Loucy (cell line): ENCODE measurements around the gene ELMO1.

Source experiments
- EZH2phosphoT487 ChIP-seq: fragments of 200-600 bp; IDR thresholded peaks from 2 replicates; pipeline ENCODE4 v1.6.1; 2018; ENCODE audit warnings: antibody characterized with exemption, mild to moderate bottlenecking, moderate library complexity, borderline replicate concordance
- TF ChIP-seq, protein P1 (sequence below): fragments of 200-600 bp; sonication (generic); conservative IDR thresholded peaks from 2 replicates; pipeline ENCODE4 v1.5.1; 2014; ENCODE audit warnings: mild to moderate bottlenecking, antibody characterized with exemption, low read length

DNA sequence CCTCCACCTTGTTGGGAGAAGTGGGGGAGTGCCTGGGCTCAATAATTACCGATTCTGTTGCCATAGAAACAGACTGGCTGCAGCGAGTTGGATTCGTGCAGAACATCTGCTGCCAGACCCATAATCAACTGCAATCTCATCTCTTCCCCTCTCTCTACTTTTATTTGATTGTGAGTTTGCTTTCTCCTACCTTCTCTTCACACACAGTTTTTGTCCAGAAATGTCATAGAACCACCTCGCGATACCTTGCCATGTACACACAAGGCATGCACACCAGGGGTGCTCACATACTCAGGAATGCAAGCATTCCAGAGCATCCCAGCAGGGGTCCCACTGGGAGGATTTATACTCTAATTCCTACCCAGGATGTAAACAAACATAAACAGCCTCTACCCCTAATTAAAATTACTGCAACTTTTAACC is 462.1 kb downstream of the ELMO1 start:
- TF ChIP-seq, protein P1, sequence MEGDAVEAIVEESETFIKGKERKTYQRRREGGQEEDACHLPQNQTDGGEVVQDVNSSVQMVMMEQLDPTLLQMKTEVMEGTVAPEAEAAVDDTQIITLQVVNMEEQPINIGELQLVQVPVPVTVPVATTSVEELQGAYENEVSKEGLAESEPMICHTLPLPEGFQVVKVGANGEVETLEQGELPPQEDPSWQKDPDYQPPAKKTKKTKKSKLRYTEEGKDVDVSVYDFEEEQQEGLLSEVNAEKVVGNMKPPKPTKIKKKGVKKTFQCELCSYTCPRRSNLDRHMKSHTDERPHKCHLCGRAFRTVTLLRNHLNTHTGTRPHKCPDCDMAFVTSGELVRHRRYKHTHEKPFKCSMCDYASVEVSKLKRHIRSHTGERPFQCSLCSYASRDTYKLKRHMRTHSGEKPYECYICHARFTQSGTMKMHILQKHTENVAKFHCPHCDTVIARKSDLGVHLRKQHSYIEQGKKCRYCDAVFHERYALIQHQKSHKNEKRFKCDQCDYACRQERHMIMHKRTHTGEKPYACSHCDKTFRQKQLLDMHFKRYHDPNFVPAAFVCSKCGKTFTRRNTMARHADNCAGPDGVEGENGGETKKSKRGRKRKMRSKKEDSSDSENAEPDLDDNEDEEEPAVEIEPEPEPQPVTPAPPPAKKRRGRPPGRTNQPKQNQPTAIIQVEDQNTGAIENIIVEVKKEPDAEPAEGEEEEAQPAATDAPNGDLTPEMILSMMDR: no peak
- TF ChIP-seq EZH2phosphoT487: no peak
